Left ventricle myocardium inferior (tissue), 1 donor: Measurements from ENCODE around the gene EXPH5. TPM values are rescaled to one million over a fixed set of nuclear protein-coding genes. Genes with fewer than 3 reads are reported as not detected.

ENCODE experiments used
- DNase-seq: peaks from one replicate; pipeline ENCODE4 v3.0.0-alpha.2; 2020
- H3K27ac ChIP-seq: fragments of 200-600 bp; replicated peaks from 2 replicates; pipeline ENCODE4 v1.8.0; 2021
- H3K27me3 ChIP-seq: fragments of 200-600 bp; 2 replicates; pipeline ENCODE4 v1.8.0; 2021; ENCODE audit warnings: low read depth
- H3K36me3 ChIP-seq: fragments of 200-600 bp; 2 replicates; pipeline ENCODE4 v1.8.0; 2021
- H3K4me1 ChIP-seq: fragments of 200-600 bp; 2 replicates; pipeline ENCODE4 v1.8.0; 2021
- H3K4me3 ChIP-seq: fragments of 200-600 bp; 2 replicates; pipeline ENCODE4 v1.8.0; 2021; ENCODE audit warnings: mild to moderate bottlenecking, moderate library complexity
- H3K9me3 ChIP-seq: fragments of 200-600 bp; replicated peaks from 2 replicates; pipeline ENCODE4 v1.8.0; 2021
- CTCF ChIP-seq: fragments of 200-600 bp; IDR thresholded peaks from 2 replicates; pipeline ENCODE4 v1.8.0; 2021; ENCODE audit warnings: antibody characterized with exemption, mild to moderate bottlenecking, borderline replicate concordance
- intact Hi-C: fragments of 100-400 bp; cut with micrococcal nuclease; formaldehyde crosslinking; loops from one replicate; pipeline ENCODE4 v1.11.0; 2022
- total RNA-seq: library from RNA; stranded (reverse); fragmentation: NEBNext Ultra II Directional; extraction: Animal tissue kit (Norgen Biotek cat#: 25700); gene quantifications from one replicate; pipeline ENCODE4 v1.2.1, GENCODE V29; 2021
- donor health status: DM: no; HTN: yes; CAD: no; lungs with severe emphysema.

The EXPH5 gene
- total RNA-seq, 1 donor from 2014 or later = 0.88 TPM

GRCh38 chr11:108629274-108629673 is 35.7 kb upstream of the EXPH5 start:
- Histone ChIP-seq H3K9me3 (peaks cover 12% of the 10 kb centered on the region), H3K36me3 (no peaks in the 10 kb centered on the region), H3K4me3 (no peak overlapping the region), H3K4me1 (no peaks in the 10 kb centered on the region), H3K27ac (no peak overlapping the region), H3K27me3 (no peaks in the 10 kb centered on the region)
- no peak for TF ChIP-seq CTCF
- no peak for DNase-seq
- intact Hi-C loops = no loop called here

GRCh38 chr11:108628812-108629211 is 35.2 kb upstream of the EXPH5 start:
- H3K4me3 ChIP-seq = no peak overlapping the region
- TF ChIP-seq CTCF = no peak
- H3K4me1 ChIP-seq = no peaks in the 10 kb centered on the region
- H3K27me3 ChIP-seq = no peaks in the 10 kb centered on the region
- intact Hi-C loops = no loop called here
- H3K36me3 ChIP-seq = no peaks in the 10 kb centered on the region
- no peak for DNase-seq
- H3K9me3 ChIP-seq = peaks cover 12% of the 10 kb centered on the region
- no peak overlapping the region for H3K27ac ChIP-seq

- intact Hi-C loops = no loop called here
- Histone ChIP-seq H3K9me3 (peaks cover 12% of the 10 kb centered on the region), H3K4me3 (no peak overlapping the region), H3K36me3 (no peaks in the 10 kb centered on the region), H3K27me3 (no peaks in the 10 kb centered on the region), H3K4me1 (no peaks in the 10 kb centered on the region), H3K27ac (no peak overlapping the region)
- no peak for DNase-seq
- TF ChIP-seq CTCF = no peak
These were observed 34.8 kb upstream of the EXPH5 start for GRCh38 chr11:108628326-108628725.

GRCh38 chr11:108624196-108624925 is 30.8 kb upstream of the EXPH5 start:
- Histone ChIP-seq H3K27ac (no peak overlapping the region), H3K9me3 (peaks cover 12% of the 10 kb centered on the region)
- no peak for TF ChIP-seq CTCF

GRCh38 chr11:108622341-108622740 is 28.8 kb upstream of the EXPH5 start:
- Histone ChIP-seq H3K36me3 (no peaks in the 10 kb centered on the region), H3K27me3 (peaks cover 6% of the 10 kb centered on the region), H3K27ac (no peak overlapping the region), H3K4me3 (no peak overlapping the region), H3K4me1 (no peaks in the 10 kb centered on the region), H3K9me3 (no peaks in the 10 kb centered on the region)
- no peak for TF ChIP-seq CTCF
- no peak for DNase-seq
- intact Hi-C loops = no loop called here

More at GRCh38 chr11:108624196-108624925, 30.8 kb upstream of the EXPH5 start:
- H3K4me3 ChIP-seq = no peak overlapping the region
- peaks cover 6% of the 10 kb centered on the region for H3K27me3 ChIP-seq
- no peaks in the 10 kb centered on the region for H3K36me3 ChIP-seq
- no peaks in the 10 kb centered on the region for H3K4me1 ChIP-seq
- intact Hi-C loops = no loop called here
- DNase-seq = no peak
